ENCODE data around the gene STAT5A.

- TF ChIP-seq SUZ12 (IDR thresholded peaks at IDR 0.05; ENCODE audit: extremely low read depth, insufficient read depth, insufficient read length) (no peak), YY1 (IDR thresholded peaks at IDR 0.05; ENCODE audit: insufficient read depth, insufficient read length) (no peak), ZNF274 (IDR thresholded peaks at IDR 0.05; ENCODE audit: low read depth, low read length) (no peak)
Observed at GRCh38 chr17:42289611-42290181, 1.4 kb downstream of the STAT5A start.
